DOHH2 (cell line): ENCODE data around the gene TRAF5.

Experiments
- H3F3A ChIP-seq: fragments of 200-600 bp; sonication (generic), shearing (Covaris generic); 2 replicates; pipeline ENCODE4 v1.6.0; 2016; ENCODE audit warnings: antibody characterized with exemption, mild to moderate bottlenecking; ENCODE audit not compliant: control insufficient read depth, insufficient read depth
- H3K27ac ChIP-seq: fragments of 200-600 bp; sonication (generic); 2 replicates; pipeline ENCODE4 v1.5.1; 2014; ENCODE audit warnings: low read depth, mild to moderate bottlenecking, low read length, moderate library complexity
- H3K27me3 ChIP-seq: fragments of 200-600 bp; sonication (generic); 2 replicates; pipeline ENCODE4 v1.6.1; 2014; ENCODE audit warnings: mild to moderate bottlenecking, low read length, mixed read lengths; ENCODE audit not compliant: control insufficient read depth
- H3K36me3 ChIP-seq: fragments of 200-600 bp; sonication (generic); 2 replicates; pipeline ENCODE4 v1.6.1; 2014; ENCODE audit warnings: mild to moderate bottlenecking, low read length, moderate library complexity, mixed read lengths; ENCODE audit not compliant: control insufficient read depth
- H3K4me1 ChIP-seq: fragments of 200-600 bp; sonication (generic); 2 replicates; pipeline ENCODE4 v1.6.1; 2014; ENCODE audit warnings: mild to moderate bottlenecking, low read length, mixed read lengths; ENCODE audit not compliant: control insufficient read depth
- H3K4me2 ChIP-seq: fragments of 200-600 bp; sonication (generic); 2 replicates; pipeline ENCODE4 v1.6.0; 2014; ENCODE audit warnings: mild to moderate bottlenecking, low read length, moderate library complexity
- H3K4me3 ChIP-seq: fragments of 200-600 bp; sonication (generic); 2 replicates; pipeline ENCODE4 v1.5.1; 2014; ENCODE audit warnings: mild to moderate bottlenecking, low read length, mixed read lengths
- H3K79me2 ChIP-seq: fragments of 200-600 bp; sonication (generic); 2 replicates; pipeline ENCODE4 v1.6.1; 2014; ENCODE audit warnings: mild to moderate bottlenecking, low read length, mixed read lengths; ENCODE audit not compliant: control insufficient read depth
- H3K9me2 ChIP-seq: fragments of 200-600 bp; sonication (generic); replicated peaks from 2 replicates; pipeline ENCODE4 v1.6.1; 2014; ENCODE audit warnings: mild to moderate bottlenecking, low read length, mixed read lengths; ENCODE audit not compliant: control insufficient read depth
- H3K9me3 ChIP-seq: fragments of 200-600 bp; sonication (generic); 2 replicates; pipeline ENCODE4 v1.6.1; 2014; ENCODE audit warnings: antibody characterized with exemption, low read length, mixed read lengths; ENCODE audit not compliant: control insufficient read depth, insufficient read depth
- H4K20me1 ChIP-seq: fragments of 200-600 bp; sonication (generic); 2 replicates; pipeline ENCODE4 v1.6.0; 2014; ENCODE audit warnings: low read depth, mild to moderate bottlenecking, antibody characterized with exemption, low read length, moderate library complexity; ENCODE audit not compliant: control insufficient read depth, insufficient read depth
- CTCF ChIP-seq: fragments of 200-600 bp; sonication (generic); IDR thresholded peaks from one replicate; pipeline ENCODE4 v1.5.1; 2014; ENCODE audit warnings: antibody characterized with exemption, mild to moderate bottlenecking, low read depth, low read length; ENCODE audit not compliant: poor library complexity, severe bottlenecking
- EZH2phosphoT487 ChIP-seq: fragments of 200-600 bp; sonication (generic); IDR thresholded peaks from 2 replicates; pipeline ENCODE4 v1.6.1; 2017; ENCODE audit warnings: borderline replicate concordance, mild to moderate bottlenecking, antibody characterized with exemption, low read length, moderate library complexity, mixed read lengths

The TRAF5 gene

DNA sequence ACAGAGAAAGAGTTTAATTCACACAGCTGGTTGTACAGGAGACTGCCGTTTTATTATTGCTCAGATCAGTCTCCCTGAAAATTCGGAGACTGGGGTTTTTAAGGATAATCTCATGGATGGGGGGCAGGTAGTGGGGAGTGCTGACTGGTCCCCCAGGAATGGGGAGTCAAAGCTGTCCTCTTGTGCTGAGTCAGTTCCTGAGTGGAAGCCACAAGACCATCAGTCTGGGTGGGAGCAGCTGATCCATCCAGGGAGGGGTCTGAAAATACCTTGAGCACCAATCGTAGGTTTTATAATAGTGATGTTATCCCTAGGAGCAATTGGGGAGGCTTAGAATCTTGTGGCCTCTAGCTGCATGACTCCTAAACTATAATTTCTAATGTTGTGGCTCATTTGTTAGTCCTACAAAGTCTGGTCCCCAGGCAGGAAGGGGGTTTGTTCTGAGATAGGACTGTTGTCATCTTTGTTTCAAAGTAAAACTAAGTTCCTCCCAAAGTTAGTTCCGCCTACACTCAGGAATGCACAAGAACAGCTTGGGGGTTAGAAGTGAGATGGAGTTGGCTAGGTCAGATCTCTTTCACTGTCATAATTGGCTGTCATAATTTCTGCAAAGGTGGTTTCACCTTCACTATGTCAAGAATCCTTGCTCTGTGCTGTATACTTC is 50.3 kb downstream of the TRAF5 start:
- no peak for TF ChIP-seq CTCF
- no peaks in the 10 kb centered on the region for H3K9me2 ChIP-seq
- H3K4me3 ChIP-seq = no peak overlapping the region
- no peak overlapping the region for H3K27ac ChIP-seq
- H3K9me3 ChIP-seq = no peaks in the 10 kb centered on the region
- H3K4me2 ChIP-seq = no peak overlapping the region
- no peaks in the 10 kb centered on the region for H3K79me2 ChIP-seq
- peaks cover 36% of the 10 kb centered on the region for H3K36me3 ChIP-seq
- H3K27me3 ChIP-seq = no peaks in the 10 kb centered on the region
- H4K20me1 ChIP-seq = no peaks in the 10 kb centered on the region
- peaks cover 5% of the 10 kb centered on the region for H3K4me1 ChIP-seq
- peaks cover 19% of the 10 kb centered on the region for H3F3A ChIP-seq

- Histone ChIP-seq H3K9me3 (no peaks in the 10 kb centered on the region), H3K4me2 (no peak overlapping the region), H3K27me3 (no peaks in the 10 kb centered on the region), H3K4me3 (no peak overlapping the region), H4K20me1 (no peaks in the 10 kb centered on the region), H3K79me2 (peaks cover under 1% of the 10 kb centered on the region), H3K36me3 (peaks cover 29% of the 10 kb centered on the region), H3F3A (peaks cover 19% of the 10 kb centered on the region), H3K27ac (no peak overlapping the region), H3K9me2 (no peaks in the 10 kb centered on the region), H3K4me1 (peaks cover 9% of the 10 kb centered on the region)
- TF ChIP-seq CTCF (no peak), EZH2phosphoT487 (no peak)
Observed at GRCh38 chr1:211377539-211378450, 51.2 kb downstream of the TRAF5 start.

DNA sequence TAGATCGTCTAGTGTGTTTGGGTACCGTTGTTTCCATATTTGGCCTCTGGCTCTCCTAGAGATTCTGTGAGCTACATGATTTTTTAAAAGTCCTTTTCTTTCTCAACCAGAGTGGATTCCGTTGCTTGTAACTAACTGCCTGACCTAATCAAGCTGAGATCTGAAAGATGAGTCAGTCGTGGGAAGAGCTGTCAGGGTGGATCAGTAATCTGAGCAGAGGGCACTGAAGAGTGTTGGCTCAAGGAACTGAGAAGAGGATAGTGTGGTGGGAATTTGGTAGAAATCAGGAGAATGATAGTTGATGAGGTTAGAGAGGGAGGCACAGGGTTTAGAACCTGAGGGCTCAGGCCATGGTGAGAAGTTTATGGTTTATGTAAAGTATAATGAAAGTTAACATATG is 52.2 kb downstream of the TRAF5 start:
- TF ChIP-seq EZH2phosphoT487 = no peak
- no peak for TF ChIP-seq CTCF
- peaks cover 11% of the 10 kb centered on the region for H3K79me2 ChIP-seq
- peaks cover 15% of the 10 kb centered on the region for H3K4me1 ChIP-seq
- peaks cover 30% of the 10 kb centered on the region for H3K36me3 ChIP-seq
- H3K27ac ChIP-seq = no peak overlapping the region
- H3K4me3 ChIP-seq = no peak overlapping the region
- no peaks in the 10 kb centered on the region for H3K9me2 ChIP-seq
- H4K20me1 ChIP-seq = no peaks in the 10 kb centered on the region
- no peaks in the 10 kb centered on the region for H3K9me3 ChIP-seq
- H3F3A ChIP-seq = peaks cover 19% of the 10 kb centered on the region
- no peak overlapping the region for H3K4me2 ChIP-seq
- no peaks in the 10 kb centered on the region for H3K27me3 ChIP-seq
